Suprapubic skin (tissue), 3 donors: Measurements from ENCODE around the gene ZBTB5.
"Not testable (repeated sequence)": the region's sequence is repeated elsewhere in the genome, so short reads cannot be mapped to it uniquely, and the experiment has no call there.

Experiments used
- CTCF ChIP-seq, 2 donors: fragments of 200-600 bp in 1 of 2; fragments of 450-650 bp in 1 of 2; sonication (generic) in 1 of 2; IDR thresholded peaks; one replicate each; pipeline ENCODE4 v1.5.1; 2016 to 2019; ENCODE audit warnings: antibody characterized with exemption in 2 of 2, mild to moderate bottlenecking in 1 of 2, moderate library complexity in 1 of 2
- POLR2AphosphoS5 ChIP-seq, 3 donors: sonication (generic); formaldehyde crosslinking; IDR thresholded peaks; one replicate each; pipeline ENCODE4 v1.6.1; 2017; ENCODE audit warnings: antibody characterized with exemption in 3 of 3

GRCh38 chr9:37477443-37477842, 12.2 kb upstream of the ZBTB5 start:
- not testable (repeated sequence) for TF ChIP-seq CTCF, POLR2AphosphoS5 (IDR thresholded peaks at IDR 0.05)
